GM12878 (cell line): Measurements from ENCODE around the gene FLRT1. TPM values are rescaled to one million over a fixed set of nuclear protein-coding genes. Genes with fewer than 3 reads are reported as not detected.

Experiments
- ATAC-seq: fragments of 200-7000 bp; cut with Tn5 transposase; 3 replicates; pipeline ENCODE4 v1.9.1; 2020; ENCODE audit warnings: mild to moderate bottlenecking, moderate library complexity
- BruUV-seq: library from RNA; stranded (reverse); fragments of 400-500 nt; replicated peaks from 2 replicates; lab custom pipeline; 2021; lab: Mats Ljungman, UMichigan
- CTCF ChIA-PET: fragments of 300-600 bp; sonication (Branson Sonifier 250); formaldehyde crosslinking; extraction: SDS; loops from one replicate; lab custom pipeline; 2021; ENCODE audit warnings: inconsistent platforms; lab: Yijun Ruan, JAX
- POLR2A ChIA-PET: fragments of 350-600 bp; formaldehyde crosslinking; extraction: SDS; loops from one replicate; lab custom pipeline; 2021; ENCODE audit warnings: inconsistent platforms; lab: Charles Lee
- RAD21 ChIA-PET: fragments of 300-600 bp; sonication (Branson Sonifier 250); formaldehyde crosslinking; loops from one replicate; lab custom pipeline; 2023; ENCODE audit warnings: antibody characterized with exemption; ENCODE audit not compliant: unreplicated experiment; lab: Charles Lee
- SMC1A ChIA-PET: fragments of 300-600 bp; sonication (Branson Sonifier 250); formaldehyde crosslinking; loops from one replicate; lab custom pipeline; 2023; ENCODE audit not compliant: unreplicated experiment, uncharacterized antibody; lab: Charles Lee
- DNase-seq: peaks from one replicate; pipeline ENCODE4 v3.0.0-alpha.2; 2011; ENCODE audit warnings: low read depth, low spot score
- FAIRE-seq: peaks from 3 replicates; lab custom pipeline; 2011; peaks lifted over from hg19 to GRCh38; lab: Jason Lieb, UNC
- H2AFZ ChIP-seq: 2 replicates; pipeline ENCODE4 v1.6.0; 2011; ENCODE audit warnings: low read depth, low read length, control low read depth; ENCODE audit not compliant: control insufficient read depth
- H3K27ac ChIP-seq: 2 replicates; pipeline ENCODE4 v1.5.1; 2011; ENCODE audit warnings: control low read depth; ENCODE audit not compliant: control insufficient read depth, insufficient read depth
- H3K27me3 ChIP-seq, 2 experiments: replicated peaks in 1 of 2; 2 replicates each; pipeline versions ENCODE4 v1.6.0 to v1.6.1; 2011; ENCODE audit warnings: low read length in 1 of 2; ENCODE audit not compliant: control insufficient read depth in 2 of 2, insufficient read depth in 2 of 2
- H3K36me3 ChIP-seq, 2 experiments: 2 replicates each; pipeline ENCODE4 v1.5.1; 2011; ENCODE audit warnings: low read length in 1 of 2; ENCODE audit not compliant: control insufficient read depth in 2 of 2, insufficient read depth in 2 of 2
- H3K4me1 ChIP-seq: 2 replicates; pipeline ENCODE4 v1.6.1; 2011; ENCODE audit warnings: mild to moderate bottlenecking, low read length, moderate library complexity, mixed read lengths; ENCODE audit not compliant: control insufficient read depth, insufficient read depth
- H3K4me2 ChIP-seq: 2 replicates; pipeline ENCODE4 v1.6.0; 2011; ENCODE audit warnings: control low read depth; ENCODE audit not compliant: control insufficient read depth, insufficient read depth
- H3K4me3 ChIP-seq: fragments of 200-600 bp; sonication (generic); 2 replicates; pipeline ENCODE4 v1.5.1; 2016
- H3K79me2 ChIP-seq: 2 replicates; pipeline ENCODE4 v1.6.0; 2011; ENCODE audit warnings: low read length; ENCODE audit not compliant: control insufficient read depth, insufficient read depth
- H3K9ac ChIP-seq: 2 replicates; pipeline ENCODE4 v1.8.0; 2011; ENCODE audit warnings: low read length, control low read depth, mixed read lengths; ENCODE audit not compliant: control insufficient read depth, insufficient read depth
- H3K9me3 ChIP-seq: replicated peaks from 3 replicates; pipeline ENCODE4 v1.5.1; 2011; ENCODE audit warnings: mild to moderate bottlenecking, low read length; ENCODE audit not compliant: control insufficient read depth, insufficient read depth
- H4K20me1 ChIP-seq: 2 replicates; pipeline ENCODE4 v1.6.0; 2011; ENCODE audit not compliant: control insufficient read depth, insufficient read depth
- CBX5 ChIP-seq: sonication (generic); IDR thresholded peaks from 2 replicates; pipeline ENCODE4 v1.6.1; 2016; ENCODE audit warnings: low read depth, moderate library complexity, mild to moderate bottlenecking, inconsistent platforms
- IKZF2 ChIP-seq, 2 experiments: fragments of 450-650 bp; IDR thresholded peaks; 2 replicates each; pipeline ENCODE4 v1.6.1; 2017; ENCODE audit warnings: mild to moderate bottlenecking in 2 of 2, moderate library complexity in 2 of 2
- IRF5 ChIP-seq: fragments of 450-650 bp; IDR thresholded peaks from 2 replicates; pipeline ENCODE4 v1.6.1; 2017; ENCODE audit warnings: borderline replicate concordance
- KAT2A ChIP-seq: conservative IDR thresholded peaks from 2 replicates; pipeline ENCODE4 v1.6.1; 2011; ENCODE audit warnings: low read depth, low read length; ENCODE audit not compliant: control insufficient read depth
- NR2C1 ChIP-seq: fragments of 450-650 bp; IDR thresholded peaks from 2 replicates; pipeline ENCODE4 v1.6.1; 2017; ENCODE audit warnings: antibody characterized with exemption, mild to moderate bottlenecking, moderate library complexity
- PML ChIP-seq: IDR thresholded peaks from 2 replicates; pipeline ENCODE4 v1.6.1; 2012; ENCODE audit warnings: low read length, inconsistent platforms
- POU2F2 ChIP-seq: IDR thresholded peaks from 3 replicates; pipeline ENCODE4 v1.6.1; 2011; ENCODE audit warnings: low read depth, mild to moderate bottlenecking, low read length, borderline replicate concordance
- RAD51 ChIP-seq: fragments of 450-650 bp; IDR thresholded peaks from 2 replicates; pipeline ENCODE4 v1.6.1; 2016; ENCODE audit warnings: moderate library complexity, mild to moderate bottlenecking, inconsistent platforms
- RB1 ChIP-seq: fragments of 450-650 bp; formaldehyde crosslinking; IDR thresholded peaks from 2 replicates; pipeline ENCODE4 v1.6.1; 2017; ENCODE audit warnings: mild to moderate bottlenecking, borderline replicate concordance
- SKIL ChIP-seq: fragments of 450-650 bp; IDR thresholded peaks from 2 replicates; pipeline ENCODE4 v1.6.1; 2017; ENCODE audit warnings: mild to moderate bottlenecking, low read depth, inconsistent platforms; ENCODE audit not compliant: poor library complexity, severe bottlenecking
- SMAD1 ChIP-seq: fragments of 450-650 bp; IDR thresholded peaks from 2 replicates; pipeline ENCODE4 v1.6.1; 2018; ENCODE audit warnings: mild to moderate bottlenecking, low read depth; ENCODE audit not compliant: partially characterized antibody
- ZNF622 ChIP-seq: fragments of 450-650 bp; IDR thresholded peaks from 2 replicates; pipeline ENCODE4 v1.6.1; 2017; ENCODE audit warnings: mild to moderate bottlenecking, inconsistent platforms
- ZSCAN29 ChIP-seq: fragments of 450-650 bp; IDR thresholded peaks from 2 replicates; pipeline ENCODE4 v1.6.1; 2017; ENCODE audit warnings: mild to moderate bottlenecking, moderate library complexity
- WGBS: methylation state at CpG from one replicate; pipeline ENCODE4 v1.1.6; 2016; ENCODE audit warnings: low lambda C conversion rate; ENCODE audit not compliant: insufficient replicate concordance, insufficient coverage; ENCODE audit errors: missing lambda C conversion rate; 5-methylcytosine and 5-hydroxymethylcytosine counted together
- in situ Hi-C: fragments of 300-500 bp; cut with MboI; formaldehyde crosslinking; loops from 9 replicates; pipeline ENCODE4 v1.14.3; 2018; ENCODE audit warnings: mixed read lengths
- intact Hi-C: fragments of 100-400 bp; cut with micrococcal nuclease; formaldehyde crosslinking; loops from one replicate; pipeline ENCODE4 v1.14.2; 2022; ENCODE audit not compliant: unreplicated experiment
- polyA plus RNA-seq, 11 experiments: library from polyadenylated mRNA; depleted of rRNA in 4 of 11; unstranded in 6 of 11; stranded (reverse) in 5 of 11; fragments of >200 nt; fragmentation: Nextera tagmentation in 4 of 11; fragmentation: Illumina TruSeq in 1 of 11; extraction: Ambion mirVana in 4 of 11; extraction: Trizol in 1 of 11; gene quantifications; 1 replicate in 1 of 11; 2 replicates in 10 of 11; pipeline versions ENCODE4 v1.2.1 to v1.2.3, GENCODE V29; 2011 to 2016; ENCODE audit warnings: inconsistent platforms in 2 of 11, missing spikeins in 2 of 11, low read depth in 1 of 11
- total RNA-seq, 4 experiments: library from RNA; depleted of rRNA in 3 of 4; stranded (reverse); fragments of >200 nt in 3 of 4; fragmentation: Illumina TruSeq in 1 of 4; extraction: Trizol in 1 of 4; gene quantifications; 2 replicates each; pipeline versions ENCODE4 v1.2.1 to v1.2.3, GENCODE V29; 2013 to 2021

The FLRT1 gene
- total and polyA plus RNA-seq, 10 of the 15 experiments (the other 5 are each of a cell fraction or from before 2014, with no cell fraction given) = 0.10 to 0.12 TPM; not detected in 8

- in situ Hi-C loops = no loop called here
- ChIA-PET POLR2A (no interaction called here), CTCF (no interaction called here), SMC1A (no interaction called here), RAD21 (no interaction called here)
- H3K9me3 ChIP-seq = no peaks in the 10 kb centered on the region
- H3K4me2 ChIP-seq = no peak overlapping the region
- no peak overlapping the region for H3K27ac ChIP-seq
- no peak overlapping the region for H3K9ac ChIP-seq
- H3K79me2 ChIP-seq = no peaks in the 10 kb centered on the region
- no peak for DNase-seq
- H3K4me3 ChIP-seq = no peak overlapping the region
- FAIRE-seq = no peak
- H3K27me3 ChIP-seq = no peaks in the 10 kb centered on the region
- no peak overlapping the region for H2AFZ ChIP-seq
- ATAC-seq = no peak
- no peaks in the 10 kb centered on the region for H3K36me3 ChIP-seq
- WGBS = 49% methylated on average over 19 of the region's 19 CpGs
- intact Hi-C loops = no loop called here
- H4K20me1 ChIP-seq = no peaks in the 10 kb centered on the region
- no peaks in the 10 kb centered on the region for H3K4me1 ChIP-seq
- no peak for TF ChIP-seq IKZF2 (IDR thresholded peaks at IDR 0.05)
- no peak for TF ChIP-seq RB1
- no peak for TF ChIP-seq SMAD1
- TF ChIP-seq NR2C1 = no peak
- TF ChIP-seq RAD51 = no peak
- no peak for TF ChIP-seq ZNF622
- no peak for TF ChIP-seq KAT2A
- TF ChIP-seq ZSCAN29 = no peak
- TF ChIP-seq CBX5 = no peak
- no peak for TF ChIP-seq PML
- no peak for TF ChIP-seq IRF5
- TF ChIP-seq POU2F2 = no peak
- no peak for TF ChIP-seq SKIL
- no TSS peak for BruUV-seq
These were observed 12.5 kb downstream of the FLRT1 start for GRCh38 chr11:64048042-64048854.
